Measurements from ENCODE around the gene SPACA5. TPM values are rescaled to one million over a fixed set of nuclear protein-coding genes. Genes with fewer than 3 reads are reported as not detected.

SPACA5 gene
- total and polyA plus RNA-seq, 9 of the 15 experiments (the other 6 are each of a cell fraction or from before 2014, with no cell fraction given): not detected

DNA sequence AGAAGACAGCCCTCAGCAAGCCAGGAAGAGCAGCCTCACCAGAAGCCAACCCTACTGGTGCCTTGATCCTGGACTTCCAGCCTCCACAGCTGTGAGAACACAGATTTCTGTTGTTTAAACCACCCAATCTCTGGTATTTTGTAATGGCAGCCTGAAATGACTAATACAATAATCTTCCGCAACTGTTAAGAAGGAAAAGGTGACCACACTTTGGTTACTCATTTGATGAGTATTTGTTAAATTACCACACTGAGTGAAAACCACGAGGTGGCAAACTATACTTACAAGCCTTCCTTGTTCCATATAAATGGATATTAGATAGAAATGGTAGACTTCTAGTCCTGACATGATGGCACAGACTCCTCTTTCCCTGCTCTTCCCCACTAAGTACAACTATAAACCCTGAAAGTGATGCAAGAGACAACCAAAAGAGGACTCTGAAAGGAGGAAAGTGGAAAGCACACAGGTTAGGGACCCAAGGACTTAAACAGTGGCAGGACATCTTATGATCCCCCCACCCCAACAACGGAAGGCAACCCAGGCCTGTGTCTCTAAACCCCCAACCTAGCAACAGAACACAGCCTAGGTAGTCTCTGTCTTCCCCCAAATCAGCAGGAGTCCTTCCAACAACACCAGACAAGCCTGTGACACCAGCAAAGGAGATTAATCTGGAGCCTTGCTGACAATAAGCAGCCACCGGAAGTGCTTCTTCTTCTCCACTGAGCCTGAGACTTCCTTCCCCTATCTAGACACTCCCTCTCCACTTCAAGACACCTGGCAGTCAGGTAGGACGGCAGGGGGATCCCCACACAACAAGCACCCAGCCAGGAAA lies 15.3 kb upstream of the SPACA5 start (continued):
- no peak for TF ChIP-seq NR0B1 (IDR thresholded peaks at IDR 0.05; ENCODE audit: partially characterized antibody)
- no peak for TF ChIP-seq DPF2 (IDR thresholded peaks at IDR 0.05)
- no peak for TF ChIP-seq NR2C2 (CRISPR knock-in tag; IDR thresholded peaks at IDR 0.05)
- TF ChIP-seq NR2C2 (tag; IDR thresholded peaks at IDR 0.05): no peak
- TF ChIP-seq ID3 (CRISPR knock-in tag; IDR thresholded peaks at IDR 0.05): no peak
- TF ChIP-seq ID3 (tag; IDR thresholded peaks at IDR 0.05): no peak
- no peak for TF ChIP-seq CHD4 (IDR thresholded peaks at IDR 0.05; ENCODE audit: insufficient read depth, insufficient replicate concordance, low read depth, low read length, poor library complexity, severe bottlenecking)
- no peak for TF ChIP-seq ZNF408 (CRISPR knock-in tag; IDR thresholded peaks at IDR 0.05; ENCODE audit: low read depth)

DNA sequence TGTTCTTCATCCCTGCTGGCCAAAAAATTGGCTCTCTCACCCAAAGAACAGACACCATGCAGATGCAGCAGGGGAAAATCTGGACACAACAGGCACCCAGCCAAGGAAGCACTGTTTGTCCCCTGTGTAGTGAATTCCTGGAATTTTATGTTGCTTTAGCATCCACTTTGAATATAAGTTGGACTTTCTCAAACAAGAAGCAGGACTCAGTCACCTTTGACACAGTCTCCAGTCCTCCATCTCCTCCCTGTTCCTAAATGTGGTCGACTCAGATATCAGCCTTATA lies 14.8 kb upstream of the SPACA5 start:
- Histone ChIP-seq H3K36me3 (ENCODE audit: control insufficient read depth, insufficient read depth, low read length) (0 out of 3 replicates have a peak, but pooled peaks cover 3% of the 10 kb centered on the region), H3K9me1 (ENCODE audit: control insufficient read depth, insufficient read depth, low read length) (no peaks in the 10 kb centered on the region), H3K4me1 (replicated peaks in 1 of 2; ENCODE audit: control insufficient read depth in 2 of 2, insufficient read depth in 2 of 2, low read length in 2 of 2) (no peaks in the 10 kb centered on the region), H2AFZ (ENCODE audit: low read depth, low read length) (no peak overlapping the region), H4K20me1 (replicated peaks; ENCODE audit: control insufficient read depth, insufficient read depth, low read length) (no peaks in the 10 kb centered on the region), H3K4me3 (no peak overlapping the region), H3K79me2 (ENCODE audit: control insufficient read depth, insufficient read depth, low read length) (no peaks in the 10 kb centered on the region), H3K9ac (ENCODE audit: insufficient read depth in 1 of 2, low read depth in 2 of 2, low read length in 2 of 2) (no peak overlapping the region; a peak in 1 of 4 replicates), H3K4me2 (ENCODE audit: insufficient read depth, low read length) (no peak overlapping the region), H3K27me3 (ENCODE audit: control insufficient read depth in 2 of 2, insufficient read depth in 2 of 2, low read length in 2 of 2) (no peaks in the 10 kb centered on the region), H3K27ac (ENCODE audit: extremely low read depth, low read depth, low read length) (no peak overlapping the region), H3K9me3 (replicated peaks; ENCODE audit: control insufficient read depth, insufficient read depth, low read depth, low read length) (no peaks in the 10 kb centered on the region; the same call in 1 of the 2 replicates)
- FAIRE-seq (no peak), ATAC-seq (no peak), DNase-seq (ENCODE audit: extremely low read depth in 1 of 4, low spot score in 3 of 4) (no peak)
- intact Hi-C loops (cut with micrococcal nuclease): no loop called here
- in situ Hi-C loops (cut with MboI): no loop called here
- no CpG with 5 or more reads among the region's 1 CpG for WGBS (ENCODE audit: insufficient coverage, low coverage, missing lambda C conversion rate)
- POLR2A ChIA-PET: no interaction called here
- no TSS peak for BruUV-seq (replicated peaks)
- CTCF ChIA-PET (ENCODE audit: low intra/inter-chr PET ratio): no interaction called here
- no peak for TF ChIP-seq ZBTB40 (IDR thresholded peaks at IDR 0.05)
- no peak for TF ChIP-seq ZBTB40 (CRISPR knock-in tag; IDR thresholded peaks at IDR 0.05)

Measured in K562 (cell line).